K562 (cell line): ENCODE data around the gene MLST8. TPM values are rescaled to one million over a fixed set of nuclear protein-coding genes. Genes with fewer than 3 reads are reported as not detected.

ENCODE experiments used
- BRD9 ChIP-seq: fragments of 450-650 bp; IDR thresholded peaks from 2 replicates; pipeline ENCODE4 v1.6.1; 2018; ENCODE audit warnings: low read depth; ENCODE audit not compliant: partially characterized antibody
- DMBX1 ChIP-seq: fragments of 250-450 bp; sonication (Bioruptor Pico); IDR thresholded peaks from 2 replicates; pipeline ENCODE4 v1.8.0; 2022; ENCODE audit warnings: inconsistent platforms, mild to moderate bottlenecking, moderate library complexity, borderline replicate concordance
- E2F8 ChIP-seq: fragments of 450-650 bp; IDR thresholded peaks from 2 replicates; pipeline ENCODE4 v1.7.1; 2018; ENCODE audit warnings: mild to moderate bottlenecking, low read depth; ENCODE audit not compliant: partially characterized antibody
- HDGF ChIP-seq: fragments of 450-650 bp; IDR thresholded peaks from 2 replicates; pipeline ENCODE4 v1.6.1; 2016
- ID3 ChIP-seq, 2 experiments: fragments of 250-450 bp in 1 of 2; fragments of 450-650 bp in 1 of 2; sonication (Bioruptor Pico) in 1 of 2; IDR thresholded peaks; 2 replicates each; pipeline versions ENCODE4 v1.6.1 to v1.8.0; 2016 to 2021; ENCODE audit warnings: mild to moderate bottlenecking in 2 of 2, moderate library complexity in 2 of 2, missing compliant biosample characterization in 1 of 2, missing genetic modification characterization in 1 of 2
- ILF3 ChIP-seq: fragments of 450-650 bp; IDR thresholded peaks from 2 replicates; pipeline ENCODE4 v1.6.1; 2018; ENCODE audit warnings: antibody characterized with exemption, mild to moderate bottlenecking, moderate library complexity, borderline replicate concordance
- MLX ChIP-seq, 2 experiments: fragments of 450-650 bp in 1 of 2; sonication (generic) in 1 of 2; formaldehyde crosslinking; conservative IDR thresholded peaks; 2 replicates each; pipeline versions ENCODE4 v1.4.0 to v1.8.1; 2020 to 2022; ENCODE audit warnings: mild to moderate bottlenecking in 1 of 2, missing genetic modification reagents in 1 of 2
- NFRKB ChIP-seq: fragments of 450-650 bp; IDR thresholded peaks from 2 replicates; pipeline ENCODE4 v1.6.1; 2016; ENCODE audit warnings: low read depth
- NFXL1 ChIP-seq: fragments of 450-650 bp; formaldehyde crosslinking; IDR thresholded peaks from 2 replicates; pipeline ENCODE4 v1.4.0; 2021; ENCODE audit warnings: mild to moderate bottlenecking
- PPARD ChIP-seq: fragments of 250-450 bp; sonication (Bioruptor Pico); IDR thresholded peaks from 2 replicates; pipeline ENCODE4 v1.8.0; 2022; ENCODE audit warnings: inconsistent platforms, mild to moderate bottlenecking, moderate library complexity
- PTTG1 ChIP-seq: fragments of 450-650 bp; IDR thresholded peaks from 2 replicates; pipeline ENCODE4 v1.6.1; 2016; ENCODE audit warnings: low read depth, mild to moderate bottlenecking, missing genetic modification characterization, missing compliant biosample characterization
- PURB ChIP-seq: sonication (generic); formaldehyde crosslinking; IDR thresholded peaks from 2 replicates; pipeline ENCODE4 v1.9.0; 2021; ENCODE audit warnings: low read depth, mild to moderate bottlenecking, missing genetic modification reagents
- RAD51 ChIP-seq: fragments of 450-650 bp; IDR thresholded peaks from 2 replicates; pipeline ENCODE4 v1.7.1; 2016; ENCODE audit warnings: low read depth, mild to moderate bottlenecking, borderline replicate concordance
- SP1 ChIP-seq: sonication (generic); formaldehyde crosslinking; IDR thresholded peaks from 2 replicates; pipeline ENCODE4 v1.8.1; 2022; ENCODE audit warnings: mild to moderate bottlenecking, missing genetic modification reagents
- STAT6 ChIP-seq: sonication (generic); formaldehyde crosslinking; IDR thresholded peaks from 2 replicates; pipeline ENCODE4 v1.8.1; 2023; ENCODE audit warnings: mild to moderate bottlenecking, missing genetic modification reagents
- TBP ChIP-seq: optimal IDR thresholded peaks from 2 replicates; pipeline ENCODE3; 2011; ENCODE audit warnings: low read depth, low read length, improper control_type of control experiment
- ZBTB49 ChIP-seq: sonication (generic); formaldehyde crosslinking; IDR thresholded peaks from 2 replicates; pipeline ENCODE4 v1.8.0; 2022; ENCODE audit warnings: missing genetic modification reagents, mild to moderate bottlenecking, borderline replicate concordance
- polyA plus RNA-seq, 8 experiments: library from polyadenylated mRNA; depleted of rRNA in 4 of 8; stranded (reverse) in 5 of 8; unstranded in 3 of 8; fragments of >200 nt; fragmentation: Nextera tagmentation in 2 of 8; fragmentation: Illumina TruSeq in 1 of 8; extraction: Ambion mirVana in 2 of 8; extraction: Trizol in 1 of 8; gene quantifications; 2 replicates each; pipeline versions ENCODE4 v1.2.1 to v1.2.3, GENCODE V29; 2011 to 2014; ENCODE audit warnings: inconsistent platforms in 1 of 8, missing spikeins in 1 of 8
- total RNA-seq, 7 experiments: library from RNA; depleted of rRNA in 6 of 7; stranded (reverse); fragments of >200 nt in 6 of 7; fragmentation: Illumina TruSeq in 2 of 7; extraction: Trizol in 2 of 7; gene quantifications; 2 replicates each; pipeline versions ENCODE4 v1.2.1 to v1.2.3, GENCODE V29; 2011 to 2021; ENCODE audit warnings: low replicate concordance in 1 of 7

The MLST8 gene
- total and polyA plus RNA-seq, 9 of the 15 experiments (the other 6 are each of a cell fraction or from before 2014, with no cell fraction given) = 1.5 to 116 (median 43.3) TPM

GRCh38 chr16:2205104-2205966 lies at the start of gene MLST8 (continued):
- TF ChIP-seq RAD51 (0 out of 2 replicates have a peak, but pooled peaks have one; percentile 34), PPARD (CRISPR knock-in tag) (no peak), SP1 (peak; percentile 69), STAT6 (CRISPR knock-in tag) (no peak), NFRKB (no peak), TBP (peak; percentile 69), E2F8 (no peak), HDGF (no peak), PTTG1 (tag) (no peak), NFXL1 (no peak), ILF3 (no peak), BRD9 (peak; percentile 21), PURB (CRISPR knock-in tag) (no peak), DMBX1 (CRISPR knock-in tag) (peak; percentile 46; the same call in 1 of the 2 replicates), ZBTB49 (CRISPR knock-in tag) (peak; percentile 75; the same call in 1 of the 2 replicates), MLX (CRISPR knock-in tag; conservative IDR thresholded peaks at IDR 0.05) (peak; percentile 89 to 96; a peak in 3 of 4 replicates), ID3 (CRISPR knock-in tag; IDR thresholded peaks at IDR 0.05) (no peak), ID3 (tag; IDR thresholded peaks at IDR 0.05) (peak; percentile 58; the same call in 1 of the 2 replicates)
